Right atrium auricular region (tissue), 2 donors: ENCODE data around the gene MIDN. TPM values are rescaled to one million over a fixed set of nuclear protein-coding genes. Genes with fewer than 3 reads are reported as not detected.
A peak's percentile ranks its signal among the peaks of the same experiment; 100 is the strongest.

Source experiments
- DNase-seq: peaks from one replicate; pipeline ENCODE4 v3.0.0-alpha.2; 2019; ENCODE audit warnings: low spot score
- H3K27ac ChIP-seq, 2 donors: fragments of 200-600 bp; sonication (generic); 1 replicate in 1 of 2; 2 replicates in 1 of 2; pipeline ENCODE4 v1.5.1; 2016 to 2019
- H3K27me3 ChIP-seq, 2 donors: fragments of 200-600 bp; sonication (generic); one replicate each; pipeline versions ENCODE4 v1.5.1 to v1.6.0; 2017 to 2019
- H3K36me3 ChIP-seq: fragments of 200-600 bp; sonication (generic); one replicate; pipeline ENCODE4 v1.5.1; 2016
- H3K4me1 ChIP-seq, 2 donors: fragments of 200-600 bp; sonication (generic); one replicate each; pipeline versions ENCODE4 v1.5.1 to v1.6.0; 2017 to 2019
- H3K4me3 ChIP-seq, 2 donors: fragments of 200-600 bp; sonication (generic); 1 replicate in 1 of 2; 2 replicates in 1 of 2; pipeline ENCODE4 v1.5.1; 2017 to 2019; ENCODE audit warnings: mild to moderate bottlenecking in 1 of 2, moderate library complexity in 1 of 2
- H3K9me3 ChIP-seq, 2 donors: fragments of 200-600 bp; sonication (generic); one replicate each; pipeline ENCODE4 v1.5.1; 2019
- CTCF ChIP-seq, 2 donors: fragments of 200-600 bp; sonication (generic); IDR thresholded peaks; one replicate each; pipeline ENCODE4 v1.5.1; 2019; ENCODE audit warnings: antibody characterized with exemption in 2 of 2
- total RNA-seq, 2 donors: library from RNA; depleted of rRNA; stranded (reverse); fragments of >200 nt; gene quantifications; one replicate each; pipeline ENCODE4 v1.1.0, GENCODE V29; 2016

Gene MIDN
- total RNA-seq, 2 donors from 2014 or later: 42.1 to 42.2 TPM

DNA sequence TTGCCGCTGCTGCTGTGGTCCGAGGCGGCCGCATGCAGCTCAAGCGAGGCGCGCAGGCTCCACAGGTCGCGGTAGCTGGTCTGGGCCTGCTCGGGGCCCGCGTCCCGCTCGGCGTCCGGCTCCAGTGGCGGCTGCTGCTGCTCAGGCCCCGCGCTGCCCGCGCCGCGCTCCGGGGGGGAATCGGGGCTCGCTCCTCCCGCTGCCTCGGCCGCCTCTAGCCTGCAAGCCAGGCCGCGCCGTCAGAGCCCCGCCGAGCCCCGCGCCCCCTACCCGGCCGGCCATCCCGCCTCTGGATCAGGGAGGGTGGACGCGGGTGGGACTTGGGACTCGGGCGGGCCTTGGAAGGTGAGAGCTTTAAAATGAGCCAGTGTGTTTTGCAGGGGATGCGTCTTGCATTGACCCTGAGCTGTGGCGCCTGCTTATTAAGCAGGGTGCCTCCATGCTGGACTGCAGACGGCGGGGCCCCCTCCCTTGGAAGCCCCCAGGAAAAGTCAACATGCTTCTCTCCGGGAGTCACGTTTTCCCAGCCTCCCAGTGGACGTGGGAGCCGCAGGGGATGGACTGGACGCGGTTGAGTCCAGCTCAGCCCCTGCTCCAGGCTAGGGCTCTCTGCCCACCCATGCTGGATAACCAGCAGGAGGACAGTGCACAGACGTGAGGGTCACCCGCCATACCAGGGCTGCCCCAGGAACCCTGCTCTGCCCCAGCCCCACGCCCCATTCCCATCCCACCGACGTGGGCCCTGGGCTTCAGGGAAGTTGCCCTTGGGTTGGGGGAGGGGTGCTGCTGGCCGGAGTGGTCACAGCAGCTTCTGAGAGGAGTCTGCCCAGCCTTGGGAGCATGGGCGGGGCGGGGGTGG, 18.2 kb upstream of the MIDN start:
- no peaks in the 10 kb centered on the region for H3K27me3 ChIP-seq
- no peaks in the 10 kb centered on the region for H3K9me3 ChIP-seq
- no peak for TF ChIP-seq CTCF (IDR thresholded peaks at IDR 0.05)
- DNase-seq: no peak
- H3K27ac ChIP-seq: no peak overlapping the region
- H3K4me3 ChIP-seq: no peak overlapping the region
- peaks cover 0 to 22% of the 10 kb centered on the region in 2 donors for H3K4me1 ChIP-seq
- peaks cover 24% of the 10 kb centered on the region for H3K36me3 ChIP-seq

- Histone ChIP-seq H3K4me1 (peaks cover 0 to 22% of the 10 kb centered on the region in 2 donors), H3K27ac (no peak overlapping the region), H3K27me3 (no peaks in the 10 kb centered on the region), H3K9me3 (no peaks in the 10 kb centered on the region), H3K36me3 (peaks cover 22% of the 10 kb centered on the region), H3K4me3 (no peak overlapping the region)
- DNase-seq: no peak
- no peak for TF ChIP-seq CTCF (IDR thresholded peaks at IDR 0.05)
These were observed 17.4 kb upstream of the MIDN start for GRCh38 chr19:1230783-1231489.

GRCh38 chr19:1231729-1232637, 16.4 kb upstream of the MIDN start:
- peaks cover 0 to 24% of the 10 kb centered on the region in 2 donors for H3K4me1 ChIP-seq
- no peaks in the 10 kb centered on the region for H3K9me3 ChIP-seq
- H3K27ac ChIP-seq: peak overlapping the region; percentile 60 to 70
- TF ChIP-seq CTCF (IDR thresholded peaks at IDR 0.05): no peak
- peaks cover 13% of the 10 kb centered on the region for H3K36me3 ChIP-seq
- no peak for DNase-seq
- H3K27me3 ChIP-seq: no peaks in the 10 kb centered on the region
- H3K4me3 ChIP-seq: no peak overlapping the region

DNA sequence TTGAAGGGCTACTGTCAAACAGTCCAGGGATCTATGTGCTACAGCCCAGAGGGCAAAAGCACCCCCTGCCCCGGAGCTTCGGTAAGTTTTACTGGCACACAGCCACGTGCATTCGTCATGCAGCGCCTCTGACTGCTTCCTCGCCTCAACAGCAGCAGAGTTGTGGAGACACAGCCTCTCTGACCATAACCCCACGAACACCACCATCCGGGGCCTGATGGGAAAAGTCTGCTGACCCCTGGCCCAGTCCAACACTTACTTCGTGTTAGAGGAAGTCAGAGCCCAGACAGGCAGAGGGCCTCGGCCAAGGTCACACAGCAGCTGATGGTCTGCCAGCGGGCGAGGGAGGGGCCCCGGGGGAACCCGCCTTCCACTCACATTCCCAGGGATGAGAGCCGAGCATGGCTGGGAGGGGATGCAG, 15.7 kb upstream of the MIDN start:
- no peaks in the 10 kb centered on the region for H3K9me3 ChIP-seq

More for the DNA sequence above, 15.7 kb upstream of the MIDN start:
- no peak for TF ChIP-seq CTCF (IDR thresholded peaks at IDR 0.05)
- Histone ChIP-seq H3K27ac (peak overlapping the region; percentile 60 to 70), H3K36me3 (peaks cover 7% of the 10 kb centered on the region), H3K4me1 (peaks cover 0 to 30% of the 10 kb centered on the region in 2 donors), H3K4me3 (no peak overlapping the region), H3K27me3 (no peaks in the 10 kb centered on the region)
- DNase-seq: no peak
